ENCODE data around the gene SELP.

- no peak for TF ChIP-seq CTCF (IDR thresholded peaks at IDR 0.05)
- TF ChIP-seq ZFX (IDR thresholded peaks at IDR 0.05; ENCODE audit: borderline replicate concordance): no peak
Measured at GRCh38 chr1:169574336-169574735, 55.6 kb downstream of the SELP start.
